HG03025 (cell line): Measurements from ENCODE around the gene TOMM20.

Experiments
- ATAC-seq: cut with Tn5 transposase; IDR thresholded peaks from one replicate; pipeline ENCODE4 v1.9.1; 2021; ENCODE audit warnings: mild to moderate bottlenecking, moderate library complexity; ENCODE audit not compliant: unreplicated experiment, low FRiP score

TOMM20 gene

DNA sequence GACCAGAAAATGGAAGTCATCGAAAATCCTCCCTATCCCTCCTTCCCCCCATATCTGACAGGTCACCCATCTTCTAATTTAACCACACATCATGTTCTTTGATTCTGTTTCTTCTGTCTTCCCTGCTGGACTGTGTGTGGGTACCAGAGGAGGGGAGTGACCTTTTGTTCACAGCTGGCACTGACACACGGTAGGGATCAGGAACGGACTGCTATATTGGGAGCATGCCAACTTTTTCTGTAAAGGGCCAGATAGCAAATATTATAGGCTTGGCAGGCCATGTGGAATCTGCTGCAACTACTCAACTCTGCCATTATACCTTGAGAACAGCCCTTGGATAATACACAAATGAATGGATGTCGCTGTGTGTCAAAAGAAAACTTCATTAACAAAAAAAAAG lies 7.5 kb upstream of the TOMM20 start:
- ATAC-seq, result no peak

DNA sequence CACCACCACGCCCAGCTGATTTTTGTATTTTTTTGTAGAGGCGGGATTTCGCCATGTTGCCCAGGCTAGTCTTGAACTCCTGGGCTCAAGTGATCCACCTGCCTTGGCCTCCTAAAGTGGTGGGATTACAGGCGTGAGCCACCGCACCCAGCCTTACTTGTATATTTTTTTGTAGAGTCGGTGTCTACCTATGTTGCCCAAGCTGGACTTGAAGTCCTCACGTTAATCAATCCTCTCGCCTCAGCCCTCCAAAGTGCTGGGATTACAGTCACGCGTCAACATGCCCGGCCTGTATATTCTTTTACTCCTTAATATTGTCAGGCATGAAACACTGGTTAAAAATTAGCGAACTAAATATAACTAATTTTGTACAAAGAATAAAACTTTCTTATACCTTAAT lies 5.5 kb upstream of the TOMM20 start:
- ATAC-seq, result no peak

DNA sequence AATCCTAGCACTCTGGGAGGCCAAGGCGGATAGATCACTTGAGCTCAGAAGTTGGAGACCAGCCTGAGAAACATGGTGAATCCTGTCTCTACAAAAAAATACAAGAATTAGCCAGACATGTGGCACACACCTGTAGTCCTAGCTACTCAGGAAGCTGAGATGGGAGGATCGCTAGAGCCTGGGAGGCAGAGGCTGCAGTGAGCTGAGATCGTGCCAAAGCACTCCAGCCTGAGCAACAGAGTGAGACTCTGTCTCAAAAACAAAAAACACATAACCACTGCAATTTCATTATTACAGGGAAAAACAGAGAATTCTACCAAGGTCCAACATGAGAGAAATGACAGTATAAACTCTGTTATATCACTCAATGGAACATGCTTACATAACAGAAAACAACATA lies 4.4 kb upstream of the TOMM20 start:
- no peak for ATAC-seq

DNA sequence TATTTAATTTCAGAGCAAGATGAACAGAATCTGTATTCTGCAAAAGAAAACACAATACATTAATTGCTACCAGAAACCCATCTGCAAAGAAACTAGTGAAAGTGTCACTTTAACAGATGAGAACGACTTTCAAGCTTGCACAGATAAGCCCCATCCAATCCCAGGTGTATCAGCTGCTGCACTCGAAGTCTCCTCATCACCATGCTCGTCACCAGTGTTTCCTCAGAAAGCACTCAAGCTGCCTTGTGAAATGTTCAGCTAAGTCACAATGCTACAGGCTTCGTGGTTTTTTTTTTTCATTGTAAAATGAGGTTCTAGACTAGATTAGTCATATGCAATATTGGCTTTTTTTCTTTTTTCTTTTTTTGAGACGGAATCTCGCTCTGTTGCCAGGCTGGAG lies 3.3 kb upstream of the TOMM20 start:
- ATAC-seq, result no peak

DNA sequence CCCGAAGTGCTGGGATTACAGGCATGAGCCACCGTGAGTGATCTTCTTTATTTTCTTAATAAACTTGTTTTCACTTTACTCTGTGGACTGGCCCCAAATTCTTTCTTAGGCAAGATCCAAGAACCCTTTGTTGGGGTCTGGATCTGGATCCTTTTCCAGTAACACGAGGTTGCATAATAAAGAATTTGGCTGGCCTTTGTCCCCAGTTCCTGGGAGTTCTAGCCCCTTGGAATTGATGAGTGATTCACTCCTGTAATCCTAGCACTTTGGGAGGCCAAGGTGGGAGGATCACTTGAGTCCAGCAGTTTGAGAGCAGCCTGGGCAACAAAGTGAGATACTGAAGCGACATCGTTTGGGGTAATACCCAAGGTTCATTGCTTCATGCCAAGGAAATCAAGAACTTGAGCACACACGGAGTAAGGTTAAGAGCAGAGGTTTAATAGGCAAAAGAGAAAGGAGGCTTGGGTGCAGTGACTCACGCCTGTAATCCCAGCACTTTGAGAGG lies 2.2 kb upstream of the TOMM20 start:
- ATAC-seq, result no peak

DNA sequence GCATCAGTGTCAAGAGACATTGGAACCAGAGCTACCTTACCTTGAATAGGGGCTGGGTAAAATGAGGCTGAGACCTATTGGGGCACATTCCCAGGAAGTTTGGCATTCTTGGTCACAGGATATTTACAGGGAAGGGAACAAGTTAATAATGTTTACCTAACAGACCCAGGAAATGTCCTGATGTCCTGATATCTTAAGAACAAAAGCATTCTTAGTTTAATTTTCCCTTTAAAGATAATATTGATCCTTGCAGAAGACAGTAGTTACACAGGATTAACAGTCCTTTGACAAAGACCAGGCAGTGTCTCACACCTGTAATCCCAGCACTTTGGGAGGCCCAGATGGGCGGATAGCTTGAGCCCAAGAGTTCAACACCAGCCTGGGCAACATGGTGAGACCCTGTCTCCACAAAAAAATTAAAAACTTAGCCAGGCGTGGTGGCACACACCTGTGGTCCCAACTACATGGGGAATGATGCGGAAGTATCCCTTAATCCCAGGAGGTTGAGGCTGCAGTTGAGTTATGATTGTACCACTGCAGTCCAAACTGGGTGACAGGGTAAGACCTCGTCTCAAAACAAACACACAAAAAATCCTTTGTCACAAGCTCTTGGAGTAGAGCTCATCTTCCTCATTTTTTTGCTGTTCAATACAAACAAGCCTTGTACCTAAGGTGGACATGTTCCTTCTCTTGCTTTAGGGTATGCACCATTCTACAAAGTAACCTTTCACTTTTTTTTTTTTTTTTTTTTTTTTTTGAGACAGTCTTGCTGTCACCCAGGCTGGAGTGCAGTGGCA lies 1.3 kb upstream of the TOMM20 start:
- ATAC-seq, result no peak

DNA sequence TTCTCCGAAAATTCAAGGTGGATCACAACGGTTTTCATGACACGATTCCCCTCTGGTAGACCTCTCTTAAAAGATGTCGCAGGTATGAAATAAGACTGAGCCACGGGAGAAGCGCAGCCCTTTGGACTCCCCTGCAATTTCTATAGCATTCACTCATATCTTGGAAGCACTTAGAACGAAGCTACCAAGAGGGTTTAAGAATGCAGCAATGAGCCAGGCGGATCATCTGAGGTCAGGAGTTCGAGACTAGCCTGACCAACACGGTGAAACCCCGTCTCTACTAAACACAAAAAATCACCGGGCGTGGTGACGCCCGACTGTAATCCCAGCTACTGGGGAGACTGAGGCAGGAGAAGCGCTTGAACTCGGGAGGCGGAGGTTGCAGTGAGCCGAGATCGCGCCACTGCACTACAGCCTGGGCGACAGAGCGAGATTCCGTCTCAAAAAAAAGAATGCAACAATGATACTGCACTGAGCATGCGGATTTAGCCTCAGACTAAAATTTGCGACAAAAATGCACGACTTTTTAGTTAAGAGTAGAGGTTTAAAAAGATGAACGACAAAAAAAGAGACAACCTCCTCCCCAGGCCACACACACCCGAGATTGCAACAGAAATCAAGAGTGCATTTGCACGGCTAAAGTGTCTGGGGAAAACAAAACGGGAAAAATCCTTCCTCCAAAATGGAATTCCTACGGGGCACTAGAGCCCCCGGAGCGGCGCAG lies 743 bp downstream of the TOMM20 start:
- ATAC-seq, result no peak

DNA sequence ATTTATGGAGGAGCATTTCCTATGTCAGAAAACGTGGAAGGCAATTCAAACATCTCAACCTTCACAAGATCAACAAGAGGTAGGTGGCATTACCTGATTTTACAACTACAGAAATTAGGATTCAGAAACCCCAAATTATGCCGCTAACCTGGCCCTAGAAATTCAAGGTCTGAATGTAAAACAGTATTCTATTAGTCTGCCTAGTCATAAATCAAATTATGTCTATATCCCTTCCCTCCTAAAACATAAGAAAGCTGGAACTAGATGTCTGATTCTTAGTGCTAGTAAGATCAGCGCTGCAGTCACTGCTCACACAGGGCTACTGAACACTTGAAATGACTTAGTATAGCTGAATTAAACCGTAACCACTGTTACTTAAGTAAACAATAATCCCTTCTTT lies 1.4 kb downstream of the TOMM20 start:
- no peak for ATAC-seq

DNA sequence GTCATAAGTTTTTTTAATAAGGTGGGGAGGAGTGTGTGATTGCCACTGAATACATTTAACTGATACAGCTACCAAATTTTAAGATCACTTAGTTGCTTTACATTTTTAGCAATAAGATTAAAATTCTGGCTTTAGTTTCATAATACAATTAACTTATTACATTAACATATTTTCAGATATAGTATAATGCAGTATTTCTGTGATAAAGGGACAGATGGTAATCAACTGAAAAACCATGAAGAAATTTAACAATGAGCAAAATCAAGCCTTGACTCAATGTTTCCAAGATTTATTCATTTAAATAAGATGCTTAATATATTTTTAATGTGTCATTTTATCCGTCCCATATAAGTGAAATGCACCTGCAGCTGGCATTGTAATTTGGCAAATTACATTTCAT lies 4.0 kb downstream of the TOMM20 start:
- ATAC-seq, result no peak

DNA sequence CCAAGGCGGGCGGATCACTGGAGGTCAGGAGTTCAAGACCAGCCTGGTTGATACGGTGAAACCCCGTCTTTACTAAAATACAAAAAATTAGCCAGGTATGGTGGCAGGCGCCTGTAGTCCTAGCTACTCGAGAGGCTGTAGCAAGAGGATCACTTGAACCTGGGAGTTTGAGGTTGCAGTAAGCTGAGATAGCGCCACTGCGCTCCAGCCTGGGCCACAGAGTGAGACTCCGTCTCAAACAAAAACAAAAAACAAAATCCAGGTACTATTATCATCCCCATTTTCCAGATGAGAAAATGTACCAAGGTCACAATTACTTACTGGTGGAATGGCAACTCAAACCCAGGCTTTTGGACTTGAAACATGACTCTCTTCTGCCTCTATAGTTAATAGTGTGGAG lies 4.5 kb downstream of the TOMM20 start:
- no peak for ATAC-seq

DNA sequence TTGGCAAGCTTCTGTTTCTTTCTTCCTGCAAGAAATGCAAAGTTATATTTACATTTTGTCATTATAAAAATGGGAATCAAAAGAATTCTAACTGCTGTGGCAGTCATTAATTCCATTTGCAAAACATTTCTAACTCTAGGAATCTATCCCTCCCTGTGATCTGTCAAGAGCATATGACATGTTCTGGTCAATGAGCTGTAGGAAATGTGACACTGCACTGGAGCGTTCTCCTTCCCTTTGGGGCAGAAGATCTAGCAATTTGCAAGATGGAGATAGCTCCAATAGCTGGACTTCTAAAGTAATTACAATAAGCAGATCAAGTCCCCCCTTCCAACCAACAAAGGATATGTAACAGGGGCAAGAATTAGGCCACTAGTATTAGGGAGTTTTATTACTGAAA lies 6.3 kb downstream of the TOMM20 start:
- no peak for ATAC-seq

DNA sequence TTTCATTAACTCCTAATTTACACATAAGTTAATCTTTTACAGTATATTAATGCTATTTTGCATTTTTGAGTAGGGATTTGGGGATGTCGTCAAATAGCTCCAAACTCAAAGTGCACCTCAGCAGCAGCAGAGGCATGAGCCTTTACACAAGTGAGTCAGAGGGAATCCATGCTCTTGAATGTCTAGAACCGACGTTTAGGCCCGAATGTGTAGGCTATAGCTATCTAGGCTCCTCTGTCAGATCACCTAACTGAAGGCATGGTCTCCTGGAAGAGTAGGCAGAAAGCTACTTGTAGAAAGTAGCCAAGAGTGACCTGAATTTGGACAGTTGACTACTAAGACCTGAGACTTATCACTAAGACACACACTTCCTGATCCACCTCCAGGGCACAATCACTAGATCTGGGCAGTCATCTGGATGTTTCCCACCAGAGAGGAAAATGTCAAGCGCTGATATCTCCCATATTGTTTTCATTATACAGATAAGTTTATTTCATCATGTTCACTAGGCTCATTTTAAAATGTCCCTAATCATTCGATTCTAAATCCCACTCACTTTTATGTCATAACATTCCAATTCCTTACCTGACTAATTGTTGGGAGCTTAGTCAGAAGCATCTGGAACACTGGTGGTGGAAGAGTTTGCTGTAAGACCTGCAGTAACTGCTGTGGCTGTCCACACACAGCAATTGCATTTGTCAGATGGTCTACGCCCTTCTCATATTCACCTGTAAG lies 15.3 kb downstream of the TOMM20 start:
- ATAC-seq, result no peak

DNA sequence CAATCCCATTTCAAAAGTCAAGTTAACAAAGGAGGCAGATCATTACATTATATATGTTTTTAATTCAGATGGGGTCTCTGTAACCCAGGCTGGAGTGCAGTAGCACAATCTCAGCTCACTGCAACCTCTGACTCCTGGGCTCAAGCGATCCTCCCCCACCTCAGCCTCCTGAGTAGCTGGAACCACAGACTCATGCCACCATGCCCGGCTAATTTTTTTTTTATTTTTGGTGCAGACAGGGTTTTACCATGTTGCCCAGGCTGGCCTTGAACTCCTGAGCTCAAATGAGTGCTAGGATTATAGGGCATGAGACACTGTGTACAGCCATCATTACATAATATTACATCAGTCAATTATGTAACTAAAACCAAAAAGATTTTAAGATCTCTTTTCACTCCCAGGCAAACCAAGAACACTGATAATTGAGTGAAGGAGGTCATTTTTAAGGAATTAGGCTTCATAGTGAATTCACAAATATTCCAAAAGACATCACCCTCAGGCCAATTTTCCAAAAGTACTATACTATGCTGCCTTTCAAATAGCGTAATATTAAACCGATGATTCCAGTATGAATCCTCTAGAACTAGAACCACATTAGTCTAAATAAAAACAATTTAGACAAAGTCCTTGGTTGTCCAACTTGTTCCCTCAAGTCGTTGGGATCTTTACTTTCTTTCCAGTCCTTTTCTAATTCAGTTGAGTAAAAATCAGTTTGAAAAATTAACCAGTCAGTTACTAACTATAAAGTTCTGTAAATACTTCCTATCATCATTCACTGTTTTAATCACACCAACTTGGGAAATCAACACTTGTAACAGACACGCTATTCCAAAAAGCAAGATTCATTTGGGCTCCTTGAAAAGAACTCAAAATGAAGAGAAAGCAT lies 16.1 kb downstream of the TOMM20 start:
- ATAC-seq, result no peak

DNA sequence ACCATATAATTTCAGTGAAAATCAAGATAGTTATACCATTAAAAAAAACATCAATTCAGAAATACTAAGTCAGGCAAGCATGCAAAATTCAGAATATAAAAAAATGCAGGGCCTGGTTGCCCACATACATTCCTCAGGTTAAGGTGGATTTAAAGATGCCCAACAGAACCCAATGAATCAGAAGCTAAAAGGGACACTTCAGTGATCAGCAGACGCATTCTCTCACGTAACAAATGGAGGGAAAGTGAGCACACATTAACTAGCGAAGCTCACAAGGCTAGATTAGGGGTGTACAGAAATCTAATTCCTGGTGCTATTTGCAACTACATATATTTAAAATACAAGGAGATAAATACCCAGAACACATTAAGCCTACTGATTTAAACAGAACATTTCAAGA lies 17.5 kb downstream of the TOMM20 start:
- ATAC-seq, result no peak

DNA sequence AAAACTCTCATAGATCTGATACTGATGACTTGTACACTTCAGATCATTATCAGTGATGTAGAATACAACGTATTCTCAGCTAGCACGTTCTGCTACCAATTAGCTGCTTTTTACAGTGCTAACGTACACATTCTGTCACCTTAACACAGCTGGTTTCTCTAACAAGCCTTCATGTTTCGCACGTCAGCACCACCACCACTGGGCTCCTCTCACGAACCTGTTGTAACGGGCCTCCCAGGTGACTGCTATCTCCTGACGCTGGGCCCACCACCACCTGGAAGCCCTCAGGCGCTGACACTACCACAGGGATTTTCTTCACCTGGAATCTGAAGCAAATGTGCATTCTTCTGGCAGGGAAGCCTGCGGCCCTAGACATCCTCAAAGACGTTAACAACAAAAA lies 19.8 kb downstream of the TOMM20 start:
- ATAC-seq, result no peak

DNA sequence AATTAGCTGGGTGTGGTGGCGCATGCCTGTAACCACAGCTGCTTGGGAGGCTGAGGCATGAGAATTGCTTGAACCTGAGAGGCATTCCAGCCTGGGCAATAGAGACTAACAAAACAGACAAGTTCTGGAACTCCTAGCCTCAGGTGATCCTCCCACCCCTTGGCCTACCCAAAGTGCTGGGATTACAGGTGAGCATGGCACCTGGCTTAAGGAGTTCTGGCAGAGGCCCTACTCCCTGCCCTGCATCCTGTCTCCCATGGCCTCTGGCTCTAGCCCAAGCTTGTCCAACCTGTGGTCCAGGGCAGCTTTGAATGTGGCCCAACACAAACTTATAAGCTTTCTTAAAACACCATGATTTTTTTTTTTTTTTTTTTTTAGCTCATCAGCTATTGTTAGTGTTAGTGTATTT lies 20.4 kb downstream of the TOMM20 start:
- ATAC-seq, result no peak

DNA sequence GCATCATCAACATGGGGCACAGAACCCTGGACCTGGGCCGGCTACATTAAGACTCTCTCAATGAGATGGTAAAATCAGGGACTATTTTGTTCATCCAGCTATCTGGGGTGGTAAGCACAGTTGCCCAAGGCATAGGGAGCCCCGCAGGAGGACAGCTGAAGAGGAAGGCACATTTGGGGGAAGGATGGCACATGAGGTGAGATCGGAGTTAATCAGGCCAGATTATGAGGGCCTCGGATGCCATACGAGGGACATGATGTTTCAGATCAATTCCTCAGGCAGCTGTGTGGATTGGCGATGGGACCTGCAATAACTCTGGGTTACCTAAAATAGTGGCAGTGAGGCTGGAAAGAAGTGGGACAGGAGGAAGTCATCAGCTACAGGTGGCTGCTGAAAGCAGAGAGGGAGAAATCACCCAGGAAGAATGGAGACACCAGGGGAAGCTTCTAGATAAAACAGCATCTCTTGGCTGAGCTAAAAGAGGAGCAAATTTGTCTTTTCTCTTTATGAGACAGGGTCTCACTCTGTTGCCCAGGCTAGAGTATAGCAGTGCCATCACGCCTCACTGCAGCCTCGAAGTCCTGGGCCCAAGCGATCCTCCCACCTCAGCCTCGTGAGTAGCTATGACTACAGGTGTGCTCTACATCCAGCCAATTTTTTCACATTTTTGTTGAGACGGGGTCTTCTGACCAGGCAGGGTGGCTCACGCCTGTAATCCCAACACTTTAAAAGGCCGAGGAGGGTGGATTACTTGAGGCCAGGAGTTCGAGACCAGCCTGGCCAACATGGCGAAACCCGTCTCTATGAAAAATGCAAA lies 21.1 kb downstream of the TOMM20 start:
- no peak for ATAC-seq

DNA sequence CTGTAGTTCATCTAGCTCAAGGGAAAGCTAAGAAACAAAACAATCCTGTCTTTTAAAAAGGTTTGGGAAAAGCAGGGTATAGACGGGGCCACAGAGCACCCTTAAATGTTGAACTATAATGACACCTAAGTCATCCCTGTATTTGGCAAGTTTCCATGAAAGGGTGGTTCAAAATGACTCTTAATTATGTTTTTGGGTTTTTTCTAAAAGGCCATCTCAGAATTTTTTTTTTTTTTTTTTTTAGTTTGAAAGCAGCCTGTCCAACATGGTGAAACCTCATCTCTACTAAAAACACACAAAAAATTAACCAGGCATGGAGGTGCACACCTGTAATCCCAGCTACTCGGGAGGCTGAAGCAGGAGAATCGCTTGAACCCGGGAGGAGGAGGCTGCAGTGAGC lies 22.2 kb downstream of the TOMM20 start:
- no peak for ATAC-seq
